Measurements from ENCODE around the gene RAB1B.

DNA sequence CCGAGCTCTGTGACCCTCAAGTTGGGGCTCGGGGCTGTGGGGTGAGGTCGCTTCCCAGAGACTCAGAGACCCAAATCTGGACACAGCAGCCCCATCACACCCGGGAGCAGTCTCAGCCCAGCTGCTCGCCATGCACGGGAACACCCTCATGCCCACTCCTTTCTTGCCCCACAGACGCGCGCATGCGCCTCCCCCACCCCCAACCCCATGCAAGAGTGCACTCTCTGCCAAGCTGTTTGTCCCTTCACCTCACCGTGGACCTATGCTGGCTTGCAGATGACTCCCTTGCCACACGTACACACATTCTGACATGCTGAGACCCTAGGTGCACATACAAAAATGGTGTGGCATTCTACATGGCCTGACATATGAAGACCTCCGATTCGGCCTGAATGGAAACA, 48.9 kb downstream of the RAB1B start:
- no peak for TF ChIP-seq POLR2A (IDR thresholded peaks at IDR 0.05)
- TF ChIP-seq, protein P1, sequence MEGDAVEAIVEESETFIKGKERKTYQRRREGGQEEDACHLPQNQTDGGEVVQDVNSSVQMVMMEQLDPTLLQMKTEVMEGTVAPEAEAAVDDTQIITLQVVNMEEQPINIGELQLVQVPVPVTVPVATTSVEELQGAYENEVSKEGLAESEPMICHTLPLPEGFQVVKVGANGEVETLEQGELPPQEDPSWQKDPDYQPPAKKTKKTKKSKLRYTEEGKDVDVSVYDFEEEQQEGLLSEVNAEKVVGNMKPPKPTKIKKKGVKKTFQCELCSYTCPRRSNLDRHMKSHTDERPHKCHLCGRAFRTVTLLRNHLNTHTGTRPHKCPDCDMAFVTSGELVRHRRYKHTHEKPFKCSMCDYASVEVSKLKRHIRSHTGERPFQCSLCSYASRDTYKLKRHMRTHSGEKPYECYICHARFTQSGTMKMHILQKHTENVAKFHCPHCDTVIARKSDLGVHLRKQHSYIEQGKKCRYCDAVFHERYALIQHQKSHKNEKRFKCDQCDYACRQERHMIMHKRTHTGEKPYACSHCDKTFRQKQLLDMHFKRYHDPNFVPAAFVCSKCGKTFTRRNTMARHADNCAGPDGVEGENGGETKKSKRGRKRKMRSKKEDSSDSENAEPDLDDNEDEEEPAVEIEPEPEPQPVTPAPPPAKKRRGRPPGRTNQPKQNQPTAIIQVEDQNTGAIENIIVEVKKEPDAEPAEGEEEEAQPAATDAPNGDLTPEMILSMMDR (IDR thresholded peaks at IDR 0.05): no peak
